OCI-LY1 (cell line): ENCODE results near the gene HOPX.

ENCODE experiments used
- H2AFZ ChIP-seq: fragments of 200-600 bp; sonication (generic), shearing (Covaris generic); 2 replicates; pipeline ENCODE4 v1.6.0; 2014; ENCODE audit warnings: antibody characterized with exemption, mild to moderate bottlenecking, low read length
- H3F3A ChIP-seq: fragments of 200-600 bp; sonication (generic), shearing (Covaris generic); 2 replicates; pipeline ENCODE4 v1.6.0; 2014; ENCODE audit warnings: mild to moderate bottlenecking, antibody characterized with exemption, low read length, moderate library complexity; ENCODE audit not compliant: insufficient read depth
- H3K27ac ChIP-seq: fragments of 200-600 bp; sonication (generic); 2 replicates; pipeline ENCODE4 v1.5.1; 2014; ENCODE audit warnings: low read length, mixed run types, mild to moderate bottlenecking, low read depth; ENCODE audit not compliant: poor library complexity, severe bottlenecking
- H3K27me3 ChIP-seq: fragments of 200-600 bp; sonication (generic); 2 replicates; pipeline ENCODE4 v1.6.0; 2014; ENCODE audit warnings: antibody characterized with exemption, mild to moderate bottlenecking, low read length, moderate library complexity; ENCODE audit not compliant: insufficient read depth
- H3K36me3 ChIP-seq: fragments of 200-600 bp; sonication (generic); 2 replicates; pipeline ENCODE4 v1.6.1; 2014; ENCODE audit warnings: mild to moderate bottlenecking, antibody characterized with exemption, low read length, moderate library complexity, mixed read lengths; ENCODE audit not compliant: insufficient read depth
- H3K4me1 ChIP-seq: fragments of 200-600 bp; sonication (generic); 2 replicates; pipeline ENCODE4 v1.5.1; 2014; ENCODE audit warnings: mild to moderate bottlenecking, low read length, moderate library complexity; ENCODE audit not compliant: insufficient read depth, severe bottlenecking
- H3K4me2 ChIP-seq: fragments of 200-600 bp; sonication (generic), shearing (Covaris generic); 2 replicates; pipeline ENCODE4 v1.6.1; 2014; ENCODE audit warnings: low read length
- H3K4me3 ChIP-seq: fragments of 200-600 bp; sonication (generic); 2 replicates; pipeline ENCODE4 v1.5.1; 2014; ENCODE audit warnings: low read length, low read depth, mild to moderate bottlenecking, mixed read lengths; ENCODE audit not compliant: poor library complexity, severe bottlenecking
- H3K79me2 ChIP-seq: fragments of 200-600 bp; shearing (Covaris generic); 2 replicates; pipeline ENCODE4 v1.6.1; 2016; ENCODE audit warnings: mixed run types, low read length, mixed read lengths; ENCODE audit not compliant: insufficient read depth
- H3K9ac ChIP-seq: fragments of 200-600 bp; sonication (generic), shearing (Covaris generic); 2 replicates; pipeline ENCODE4 v1.6.1; 2014; ENCODE audit warnings: mild to moderate bottlenecking, low read length, mixed read lengths
- H3K9me2 ChIP-seq: fragments of 200-600 bp; sonication (generic), shearing (Covaris generic); 2 replicates; pipeline ENCODE4 v1.6.1; 2014; ENCODE audit warnings: low read depth, mild to moderate bottlenecking, low read length, mixed read lengths
- H3K9me3 ChIP-seq: fragments of 200-600 bp; shearing (Covaris generic); 2 replicates; pipeline ENCODE4 v1.6.1; 2014; ENCODE audit warnings: low read length, mixed read lengths
- H4K20me1 ChIP-seq: fragments of 200-600 bp; sonication (generic), shearing (Covaris generic); 2 replicates; pipeline ENCODE4 v1.6.0; 2016; ENCODE audit warnings: mild to moderate bottlenecking, low read length; ENCODE audit not compliant: insufficient read depth
- CTCF ChIP-seq: fragments of 200-600 bp; sonication (generic), shearing (Covaris generic); IDR thresholded peaks from 2 replicates; pipeline ENCODE4 v1.5.1; 2017; ENCODE audit warnings: mild to moderate bottlenecking, antibody characterized with exemption, low read length, moderate library complexity, mixed read lengths
- EZH2 ChIP-seq: fragments of 200-600 bp; sonication (generic), shearing (Covaris generic); IDR thresholded peaks from 2 replicates; pipeline ENCODE4 v1.8.0; 2017; ENCODE audit warnings: borderline replicate concordance, mixed run types, mild to moderate bottlenecking, antibody characterized with exemption, low read length, moderate library complexity, mixed read lengths

Gene HOPX

GRCh38 chr4:56628592-56628991 is 52.5 kb downstream of the HOPX start:
- H3K9me3 ChIP-seq = no peaks in the 10 kb centered on the region
- no peaks in the 10 kb centered on the region for H3K36me3 ChIP-seq
- no peaks in the 10 kb centered on the region for H4K20me1 ChIP-seq
- H3K27ac ChIP-seq = no peak overlapping the region
- no peak overlapping the region for H3K4me3 ChIP-seq
- H3K27me3 ChIP-seq = no peaks in the 10 kb centered on the region
- no peaks in the 10 kb centered on the region for H3K79me2 ChIP-seq
- no peak overlapping the region for H3K4me2 ChIP-seq
- no peak overlapping the region for H2AFZ ChIP-seq
- no peak overlapping the region for H3K9ac ChIP-seq
- no peaks in the 10 kb centered on the region for H3K4me1 ChIP-seq
- no peaks in the 10 kb centered on the region for H3K9me2 ChIP-seq
- TF ChIP-seq CTCF (no peak), EZH2 (no peak)
- no peaks in the 10 kb centered on the region for H3F3A ChIP-seq

GRCh38 chr4:56627985-56628384 is 53.1 kb downstream of the HOPX start:
- H3K4me3 ChIP-seq = no peak overlapping the region
- H3F3A ChIP-seq = no peaks in the 10 kb centered on the region
- H3K36me3 ChIP-seq = no peaks in the 10 kb centered on the region
- TF ChIP-seq CTCF (no peak), EZH2 (no peak)
- H3K27ac ChIP-seq = no peak overlapping the region
- H3K9ac ChIP-seq = no peak overlapping the region
- H3K9me2 ChIP-seq = no peaks in the 10 kb centered on the region
- H3K9me3 ChIP-seq = no peaks in the 10 kb centered on the region
- H4K20me1 ChIP-seq = no peaks in the 10 kb centered on the region
- H3K27me3 ChIP-seq = no peaks in the 10 kb centered on the region
- no peaks in the 10 kb centered on the region for H3K79me2 ChIP-seq
- no peaks in the 10 kb centered on the region for H3K4me1 ChIP-seq
- H3K4me2 ChIP-seq = no peak overlapping the region
- H2AFZ ChIP-seq = no peak overlapping the region

GRCh38 chr4:56627375-56627774 is 53.7 kb downstream of the HOPX start:
- Histone ChIP-seq H3K9me3 (no peaks in the 10 kb centered on the region), H3F3A (no peaks in the 10 kb centered on the region), H3K36me3 (no peaks in the 10 kb centered on the region), H3K27ac (no peak overlapping the region), H3K4me3 (no peak overlapping the region), H3K4me2 (no peak overlapping the region), H3K4me1 (no peaks in the 10 kb centered on the region), H2AFZ (no peak overlapping the region), H4K20me1 (no peaks in the 10 kb centered on the region), H3K9me2 (no peaks in the 10 kb centered on the region), H3K27me3 (no peaks in the 10 kb centered on the region), H3K9ac (no peak overlapping the region), H3K79me2 (no peaks in the 10 kb centered on the region)
- TF ChIP-seq EZH2 (no peak), CTCF (no peak)
